Breast epithelium (tissue), 3 donors: ENCODE results near the gene LCE5A.

Experiments used
- POLR2AphosphoS5 ChIP-seq, 3 donors: sonication (generic); formaldehyde crosslinking; IDR thresholded peaks; one replicate each; pipeline ENCODE4 v1.6.1; 2017; ENCODE audit warnings: antibody characterized with exemption in 3 of 3
- TF ChIP-seq, protein P1 (sequence below), 3 donors: fragments of 450-650 bp; IDR thresholded peaks; one replicate each; pipeline ENCODE4 v1.5.1; 2016 to 2017; ENCODE audit warnings: antibody characterized with exemption in 3 of 3, mild to moderate bottlenecking in 3 of 3, moderate library complexity in 3 of 3

DNA sequence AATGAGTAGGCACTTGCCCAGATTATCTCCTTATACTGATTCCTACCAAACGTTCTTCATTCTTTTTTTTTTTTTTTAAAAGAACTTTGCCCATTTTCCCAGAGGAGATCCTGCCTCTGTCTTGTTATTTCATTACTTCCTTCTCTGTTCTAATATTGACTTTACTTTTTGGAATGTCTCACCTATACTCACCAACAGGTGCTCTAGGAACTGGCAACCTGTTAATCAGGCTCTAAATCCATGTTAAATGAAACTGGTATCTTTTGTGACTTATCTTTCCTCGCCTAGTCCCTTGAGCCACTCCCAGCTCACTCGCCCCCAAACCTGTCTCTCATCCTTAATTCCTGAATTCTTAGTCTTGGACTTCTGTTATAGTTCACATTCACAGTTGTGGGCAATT, 2.5 kb downstream of the LCE5A start:
- TF ChIP-seq, protein P1, sequence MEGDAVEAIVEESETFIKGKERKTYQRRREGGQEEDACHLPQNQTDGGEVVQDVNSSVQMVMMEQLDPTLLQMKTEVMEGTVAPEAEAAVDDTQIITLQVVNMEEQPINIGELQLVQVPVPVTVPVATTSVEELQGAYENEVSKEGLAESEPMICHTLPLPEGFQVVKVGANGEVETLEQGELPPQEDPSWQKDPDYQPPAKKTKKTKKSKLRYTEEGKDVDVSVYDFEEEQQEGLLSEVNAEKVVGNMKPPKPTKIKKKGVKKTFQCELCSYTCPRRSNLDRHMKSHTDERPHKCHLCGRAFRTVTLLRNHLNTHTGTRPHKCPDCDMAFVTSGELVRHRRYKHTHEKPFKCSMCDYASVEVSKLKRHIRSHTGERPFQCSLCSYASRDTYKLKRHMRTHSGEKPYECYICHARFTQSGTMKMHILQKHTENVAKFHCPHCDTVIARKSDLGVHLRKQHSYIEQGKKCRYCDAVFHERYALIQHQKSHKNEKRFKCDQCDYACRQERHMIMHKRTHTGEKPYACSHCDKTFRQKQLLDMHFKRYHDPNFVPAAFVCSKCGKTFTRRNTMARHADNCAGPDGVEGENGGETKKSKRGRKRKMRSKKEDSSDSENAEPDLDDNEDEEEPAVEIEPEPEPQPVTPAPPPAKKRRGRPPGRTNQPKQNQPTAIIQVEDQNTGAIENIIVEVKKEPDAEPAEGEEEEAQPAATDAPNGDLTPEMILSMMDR (IDR thresholded peaks at IDR 0.05): no peak
- no peak for TF ChIP-seq POLR2AphosphoS5 (IDR thresholded peaks at IDR 0.05)
